ENCODE results near the gene SIL1. TPM values are rescaled to one million over a fixed set of nuclear protein-coding genes. Genes with fewer than 3 reads are reported as not detected.

The SIL1 gene
- total RNA-seq, 2 donors from 2014 or later: 31.6 to 64.4 TPM

DNA sequence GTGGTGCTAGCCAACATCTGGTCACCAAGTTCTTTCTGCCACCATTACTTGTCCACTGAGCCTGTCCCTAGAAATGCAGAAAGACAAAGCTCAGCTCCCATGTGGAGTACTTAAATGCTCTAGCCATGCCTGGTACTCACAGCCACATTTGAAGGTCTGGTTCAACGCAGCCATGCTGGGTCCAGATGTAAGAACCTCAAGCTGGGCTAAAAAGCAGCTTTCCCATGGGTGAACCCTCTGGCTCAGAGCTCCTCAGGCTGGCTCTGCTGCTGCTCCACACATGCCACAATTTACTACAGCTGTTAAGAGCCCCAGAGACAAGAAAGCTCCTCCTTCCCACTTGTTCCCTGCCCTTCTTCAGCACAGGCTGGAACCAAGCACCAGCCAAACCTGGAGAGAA is 225.9 kb downstream of the SIL1 start:
- no peaks in the 10 kb centered on the region for H3K4me1 ChIP-seq
- H3K9me3 ChIP-seq: no peaks in the 10 kb centered on the region
- no peaks in the 10 kb centered on the region for H3K36me3 ChIP-seq
- intact Hi-C loops (cut with DNase I): no loop called here
- no peaks in the 10 kb centered on the region for H3K27me3 ChIP-seq
- H3K27ac ChIP-seq: no peak overlapping the region
- TF ChIP-seq, protein P1, sequence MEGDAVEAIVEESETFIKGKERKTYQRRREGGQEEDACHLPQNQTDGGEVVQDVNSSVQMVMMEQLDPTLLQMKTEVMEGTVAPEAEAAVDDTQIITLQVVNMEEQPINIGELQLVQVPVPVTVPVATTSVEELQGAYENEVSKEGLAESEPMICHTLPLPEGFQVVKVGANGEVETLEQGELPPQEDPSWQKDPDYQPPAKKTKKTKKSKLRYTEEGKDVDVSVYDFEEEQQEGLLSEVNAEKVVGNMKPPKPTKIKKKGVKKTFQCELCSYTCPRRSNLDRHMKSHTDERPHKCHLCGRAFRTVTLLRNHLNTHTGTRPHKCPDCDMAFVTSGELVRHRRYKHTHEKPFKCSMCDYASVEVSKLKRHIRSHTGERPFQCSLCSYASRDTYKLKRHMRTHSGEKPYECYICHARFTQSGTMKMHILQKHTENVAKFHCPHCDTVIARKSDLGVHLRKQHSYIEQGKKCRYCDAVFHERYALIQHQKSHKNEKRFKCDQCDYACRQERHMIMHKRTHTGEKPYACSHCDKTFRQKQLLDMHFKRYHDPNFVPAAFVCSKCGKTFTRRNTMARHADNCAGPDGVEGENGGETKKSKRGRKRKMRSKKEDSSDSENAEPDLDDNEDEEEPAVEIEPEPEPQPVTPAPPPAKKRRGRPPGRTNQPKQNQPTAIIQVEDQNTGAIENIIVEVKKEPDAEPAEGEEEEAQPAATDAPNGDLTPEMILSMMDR (IDR thresholded peaks at IDR 0.05): no peak
- H3K4me3 ChIP-seq: no peak overlapping the region
- no peak for DNase-seq
- no peak overlapping the region for H3K9ac ChIP-seq (ENCODE audit: low read depth in 2 of 2, low read length in 2 of 2)

DNA sequence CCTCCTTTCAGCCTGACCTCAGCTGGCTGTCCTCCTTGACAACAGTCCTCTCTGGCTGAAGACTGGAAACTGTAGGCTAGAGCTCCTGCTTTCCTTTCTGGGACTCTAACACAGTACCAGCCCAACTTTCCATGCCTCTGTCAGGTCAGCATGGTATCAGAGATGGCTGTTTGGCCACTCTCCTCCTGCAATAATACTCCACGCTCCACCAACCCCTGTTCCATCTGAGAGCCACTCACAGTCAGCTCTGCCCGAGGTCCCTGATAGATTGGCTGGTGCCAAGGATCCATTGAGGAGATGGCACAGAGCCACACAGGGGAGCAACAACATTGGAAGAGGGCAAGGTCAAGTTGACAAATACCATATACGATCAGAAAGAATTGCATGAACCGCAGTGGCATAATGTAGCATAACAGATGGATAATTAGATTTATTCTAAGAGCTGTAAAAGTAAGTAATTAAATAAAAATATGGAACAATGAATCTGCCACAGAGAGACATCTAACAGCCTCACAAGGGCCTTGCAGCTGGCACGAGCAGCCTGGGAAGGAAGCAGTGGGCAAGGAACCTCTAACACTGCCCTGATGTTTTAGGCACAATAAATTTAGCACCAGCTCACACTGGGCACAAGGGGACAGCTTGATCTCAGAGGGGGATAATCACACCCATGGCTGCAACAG is 228.7 kb downstream of the SIL1 start:
- TF ChIP-seq, protein P1 (IDR thresholded peaks at IDR 0.05): no peak
- no peak for DNase-seq
- H3K4me3 ChIP-seq: no peak overlapping the region
- H3K9ac ChIP-seq (ENCODE audit: low read depth in 2 of 2, low read length in 2 of 2): no peak overlapping the region
- no peaks in the 10 kb centered on the region for H3K4me1 ChIP-seq
- H3K36me3 ChIP-seq: no peaks in the 10 kb centered on the region
- H3K9me3 ChIP-seq: no peaks in the 10 kb centered on the region
- intact Hi-C loops (cut with DNase I): no loop called here
- H3K27me3 ChIP-seq: no peaks in the 10 kb centered on the region
- H3K27ac ChIP-seq: no peak overlapping the region

DNA sequence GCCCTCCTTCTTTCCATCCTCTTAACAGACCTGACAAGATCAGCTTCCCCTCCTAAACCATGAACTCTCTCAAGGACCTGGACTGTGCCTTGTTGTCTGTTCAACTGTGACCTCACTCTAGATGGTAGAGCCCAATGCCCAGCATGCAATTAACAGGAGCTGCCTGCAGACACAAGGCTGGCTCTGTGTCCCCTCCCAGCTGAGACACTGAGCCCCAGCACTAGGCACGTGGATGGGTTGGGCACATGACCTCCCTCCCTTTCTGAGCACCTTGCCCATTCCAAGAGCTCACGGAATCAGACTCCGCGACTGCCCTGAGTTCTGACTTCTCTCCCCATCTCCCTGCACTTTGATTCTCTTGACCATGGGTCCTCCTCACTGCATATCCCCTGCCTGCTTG is 229.6 kb downstream of the SIL1 start:
- TF ChIP-seq, protein P1 (IDR thresholded peaks at IDR 0.05): no peak
- no peak for DNase-seq
- intact Hi-C loops (cut with DNase I): no loop called here
- H3K4me1 ChIP-seq: no peaks in the 10 kb centered on the region
- no peaks in the 10 kb centered on the region for H3K9me3 ChIP-seq
- no peak overlapping the region for H3K27ac ChIP-seq
- no peak overlapping the region for H3K4me3 ChIP-seq
- H3K27me3 ChIP-seq: no peaks in the 10 kb centered on the region
- H3K9ac ChIP-seq (ENCODE audit: low read depth in 2 of 2, low read length in 2 of 2): no peak overlapping the region
- H3K36me3 ChIP-seq: no peaks in the 10 kb centered on the region

DNA sequence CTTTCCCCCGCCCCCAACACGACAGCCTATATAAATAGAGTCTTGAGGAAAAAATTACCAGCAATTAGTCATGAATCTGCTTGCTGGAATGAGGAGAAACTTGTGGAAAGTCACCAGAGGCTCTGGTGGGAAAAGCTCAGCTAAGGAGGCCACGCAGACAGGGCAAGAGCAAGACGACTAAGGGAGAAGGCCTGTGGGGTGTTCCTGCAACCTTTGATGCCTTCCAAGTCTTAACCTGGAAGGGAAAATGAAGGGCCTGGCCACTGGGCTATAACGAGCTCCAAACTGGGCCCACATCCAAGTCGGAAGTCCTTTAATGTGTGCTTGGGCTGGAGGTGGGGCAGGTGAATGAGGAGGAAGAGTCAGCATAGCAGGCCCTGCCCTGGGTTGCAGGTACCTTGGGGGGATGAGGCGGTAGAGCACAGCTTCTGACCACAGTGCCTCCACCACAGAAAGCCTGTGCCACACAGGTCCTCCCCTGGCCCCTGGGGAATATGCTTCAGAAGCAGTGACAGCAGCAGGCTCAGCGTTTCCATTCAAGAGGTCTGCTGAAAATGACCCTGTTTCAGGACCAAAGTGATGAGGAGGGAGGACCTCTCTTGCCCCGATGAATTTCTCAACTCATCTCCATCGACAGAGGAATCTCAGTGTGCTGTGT is 230.2 kb downstream of the SIL1 start:
- intact Hi-C loops (cut with DNase I): no loop called here
- peak; percentile 94 for DNase-seq
- Histone ChIP-seq H3K9ac (ENCODE audit: low read depth in 2 of 2, low read length in 2 of 2) (peak overlapping the region in 1 of 2 donors; percentile 24), H3K9me3 (no peaks in the 10 kb centered on the region), H3K4me1 (no peaks in the 10 kb centered on the region), H3K4me3 (no peak overlapping the region), H3K27me3 (no peaks in the 10 kb centered on the region), H3K27ac (no peak overlapping the region), H3K36me3 (no peaks in the 10 kb centered on the region)
- TF ChIP-seq, protein P1 (IDR thresholded peaks at IDR 0.05): no peak

DNA sequence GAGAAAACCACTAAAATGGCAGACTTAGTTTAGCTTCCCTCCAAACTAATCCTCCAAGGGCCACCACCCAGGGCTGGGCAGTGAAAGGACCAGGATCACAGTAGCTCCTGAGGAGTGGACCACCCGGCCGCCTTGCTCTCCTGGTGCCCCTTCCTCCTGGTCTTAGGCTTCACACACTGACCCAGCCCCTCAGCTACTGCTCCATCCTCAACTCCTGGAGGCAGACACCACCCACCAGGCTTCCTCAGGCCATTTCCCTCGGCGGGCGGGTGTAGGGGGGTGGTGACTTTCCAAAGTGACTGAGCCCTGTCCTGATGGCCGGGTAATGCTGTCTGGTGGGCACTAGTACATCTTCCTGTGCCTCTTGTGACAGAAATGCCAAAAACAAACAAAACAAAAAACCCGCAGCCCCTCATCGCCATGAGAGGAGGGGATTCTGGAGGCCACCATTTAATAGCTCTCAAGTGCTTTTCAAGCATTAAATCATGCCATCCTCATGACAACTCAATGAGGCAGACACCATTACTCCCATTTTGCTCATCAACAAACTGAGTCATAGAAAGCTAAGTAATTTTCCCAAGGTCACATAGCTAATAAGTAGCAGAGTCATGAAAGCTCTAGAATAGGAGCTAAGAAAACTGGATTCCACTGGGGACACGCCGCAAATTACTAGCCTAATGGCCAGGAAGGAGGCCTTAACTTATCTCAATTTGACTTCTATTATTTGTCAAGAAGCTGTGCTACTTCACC is 231.8 kb downstream of the SIL1 start:
- intact Hi-C loops (cut with DNase I): no loop called here

More for the DNA sequence above, 231.8 kb downstream of the SIL1 start:
- Histone ChIP-seq H3K9ac (ENCODE audit: low read depth in 2 of 2, low read length in 2 of 2) (no peak overlapping the region), H3K4me1 (no peaks in the 10 kb centered on the region), H3K9me3 (no peaks in the 10 kb centered on the region), H3K27ac (no peak overlapping the region), H3K4me3 (no peak overlapping the region), H3K27me3 (no peaks in the 10 kb centered on the region), H3K36me3 (no peaks in the 10 kb centered on the region)
- TF ChIP-seq, protein P1 (IDR thresholded peaks at IDR 0.05): no peak
- DNase-seq: no peak

Data from colonic mucosa (tissue), 4 donors.